Activated T-cell treated with anti-CD3 and anti-CD28 coated beads, Interleukin-2, amount 50 U/mL, for 4 hours (primary cell): ENCODE results near the gene CYREN. TPM values are rescaled to one million over a fixed set of nuclear protein-coding genes. Genes with fewer than 3 reads are reported as not detected.

Source experiments
- ATAC-seq, 2 donors: fragments of 200-7000 bp; cut with Tn5 transposase; one replicate each; pipeline ENCODE4 v1.10.0; 2021
- DNase-seq: peaks from one replicate; pipeline ENCODE4 v3.0.0-alpha.2; 2020
- H3K27me3 Mint-ChIP-seq: one replicate; pipeline ENCODE4 v1.8.0; 2021; ENCODE audit warnings: low read depth, mixed read lengths
- H3K36me3 Mint-ChIP-seq: one replicate; pipeline ENCODE4 v1.8.0; 2022; ENCODE audit warnings: mixed read lengths; ENCODE audit not compliant: insufficient read depth
- H3K4me1 Mint-ChIP-seq: one replicate; pipeline ENCODE4 v1.8.0; 2021; ENCODE audit warnings: low read depth, mixed read lengths
- H3K4me3 Mint-ChIP-seq: one replicate; pipeline ENCODE4 v1.8.0; 2021; ENCODE audit warnings: mild to moderate bottlenecking, moderate library complexity, mixed read lengths
- H3K9me3 Mint-ChIP-seq: one replicate; pipeline ENCODE4 v1.8.0; 2021; ENCODE audit warnings: mixed read lengths
- total RNA-seq, 3 donors: library from RNA; stranded (reverse); gene quantifications; one replicate each; pipeline ENCODE4 v1.2.1, GENCODE V29; 2021

The CYREN gene
- total RNA-seq, 3 donors from 2014 or later: 58.7 to 59.4 (median 59.3) TPM

- no peak overlapping the region for H3K4me3 Mint-ChIP-seq
- ATAC-seq (no peak), DNase-seq (no peak)
- peaks cover 55% of the 10 kb centered on the region for H3K4me1 Mint-ChIP-seq
- H3K27me3 Mint-ChIP-seq: no peaks in the 10 kb centered on the region
- H3K9me3 Mint-ChIP-seq: peaks cover 8% of the 10 kb centered on the region
- H3K36me3 Mint-ChIP-seq: peaks cover 54% of the 10 kb centered on the region
Measured at GRCh38 chr7:135164357-135165061, 6.0 kb downstream of the CYREN start.

DNA sequence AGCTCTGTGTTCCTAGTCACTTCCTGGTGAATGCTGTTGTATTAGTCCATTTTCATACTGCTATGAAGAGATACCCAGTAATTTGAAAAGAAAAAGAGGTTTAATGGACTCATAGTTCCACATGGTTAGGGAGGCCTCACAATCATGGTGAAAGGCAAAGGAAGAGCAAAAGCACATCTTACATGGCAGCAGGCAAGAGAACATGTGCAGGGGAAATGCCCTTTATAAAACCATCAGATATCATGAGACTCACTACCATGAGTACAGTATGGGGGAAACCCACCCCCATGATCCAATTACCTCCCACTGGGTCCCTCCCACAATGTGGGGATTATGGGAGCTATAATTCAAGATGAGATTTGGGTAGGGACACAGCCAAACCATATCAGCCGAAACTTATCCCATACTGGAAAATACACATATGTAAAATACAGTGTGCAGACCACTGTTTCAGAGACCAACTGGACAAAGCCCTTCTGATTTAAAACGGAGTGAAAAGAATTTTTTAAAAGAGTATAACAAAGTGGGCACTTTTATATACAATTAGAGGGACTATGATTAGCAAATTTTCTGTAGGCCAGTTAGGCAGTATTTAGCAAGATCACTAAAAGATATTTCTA lies 8.0 kb downstream of the CYREN start:
- no peak for DNase-seq
- H3K4me3 Mint-ChIP-seq: no peak overlapping the region
- peaks cover 64% of the 10 kb centered on the region for H3K36me3 Mint-ChIP-seq
- H3K9me3 Mint-ChIP-seq: peaks cover 11% of the 10 kb centered on the region
- no peak for ATAC-seq
- peaks cover 51% of the 10 kb centered on the region for H3K4me1 Mint-ChIP-seq
- H3K27me3 Mint-ChIP-seq: no peaks in the 10 kb centered on the region

- Mint-ChIP-seq H3K4me3 (no peak overlapping the region), H3K36me3 (peaks cover 66% of the 10 kb centered on the region), H3K9me3 (peaks cover 11% of the 10 kb centered on the region), H3K27me3 (no peaks in the 10 kb centered on the region), H3K4me1 (peaks cover 53% of the 10 kb centered on the region)
- DNase-seq (no peak), ATAC-seq (no peak)
Measured at GRCh38 chr7:135161669-135162068, 8.8 kb downstream of the CYREN start.

DNA sequence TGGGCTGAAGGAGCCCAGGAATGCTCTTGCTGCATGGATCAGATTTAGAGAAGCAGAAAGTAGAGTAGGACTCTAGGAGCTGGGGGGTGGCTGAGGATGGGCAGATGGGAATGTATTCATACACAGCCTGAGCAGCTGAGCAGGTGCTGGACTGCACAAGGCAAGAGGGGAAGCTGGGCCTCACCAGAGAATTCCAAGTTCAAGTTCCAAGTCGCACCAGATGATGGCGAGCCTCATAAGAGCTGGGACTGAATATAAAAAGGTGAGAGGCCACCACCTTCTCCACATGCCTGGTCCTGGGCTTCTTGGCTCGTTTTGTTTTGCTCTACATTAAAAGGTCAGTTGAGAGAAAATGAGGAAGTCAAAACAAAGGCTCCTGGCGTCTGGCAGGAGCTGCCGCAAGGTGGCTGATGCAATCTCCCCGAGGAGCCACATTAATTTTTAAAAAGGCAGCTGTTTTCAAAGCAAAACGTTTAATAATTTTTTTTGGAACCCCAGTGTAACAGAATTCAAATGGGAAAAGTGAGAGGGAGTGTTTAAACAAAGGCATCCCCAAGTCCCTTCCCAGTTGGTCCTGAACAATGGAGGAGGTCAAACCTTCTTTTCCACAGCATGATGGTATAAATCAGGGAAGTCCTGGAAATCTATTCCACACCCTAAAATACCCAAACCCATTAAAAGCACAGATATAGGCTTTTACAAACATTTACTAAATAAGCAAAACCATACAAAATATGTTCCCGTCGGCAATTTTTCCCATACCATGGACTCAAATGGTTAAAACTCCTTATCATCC lies 9.5 kb downstream of the CYREN start:
- DNase-seq (no peak), ATAC-seq (no peak)
- peaks cover 72% of the 10 kb centered on the region for H3K36me3 Mint-ChIP-seq
- peaks cover 15% of the 10 kb centered on the region for H3K9me3 Mint-ChIP-seq
- peaks cover 53% of the 10 kb centered on the region for H3K4me1 Mint-ChIP-seq
- no peak overlapping the region for H3K4me3 Mint-ChIP-seq
- H3K27me3 Mint-ChIP-seq: no peaks in the 10 kb centered on the region

DNA sequence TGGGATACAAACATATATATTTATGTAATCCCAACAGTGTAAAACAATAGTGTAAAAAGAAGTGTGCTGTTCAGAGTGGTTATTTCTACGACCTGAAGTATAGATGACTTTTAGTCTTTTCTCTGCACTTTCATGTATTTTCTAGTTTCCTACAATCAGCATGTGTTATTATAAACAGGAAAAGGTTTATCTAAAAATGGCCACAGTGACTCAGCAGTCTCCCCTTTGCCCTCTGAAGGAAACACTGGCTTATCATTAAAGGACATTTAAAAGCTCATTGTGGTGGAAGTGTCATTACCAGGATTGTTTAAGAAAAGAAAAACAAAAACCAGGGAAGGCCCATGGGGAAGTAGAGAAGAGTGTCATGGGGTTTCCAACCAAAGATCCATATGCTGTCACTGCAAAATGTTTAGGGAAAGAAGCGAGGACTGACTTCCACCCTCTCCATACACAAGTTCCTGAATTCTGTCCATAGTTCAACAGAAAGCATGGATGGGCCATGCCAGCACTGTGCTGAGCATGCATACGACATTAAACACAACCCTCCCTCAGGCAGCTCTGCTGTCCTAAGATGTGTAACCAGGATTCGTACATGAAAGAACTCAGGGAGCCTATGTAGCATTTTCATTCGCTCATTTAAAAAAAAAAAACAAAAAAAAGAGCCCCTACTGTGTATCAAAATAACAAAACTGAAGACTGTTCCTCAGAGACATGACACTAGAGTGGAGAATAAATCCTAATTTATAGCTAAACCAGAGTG lies 10.2 kb downstream of the CYREN start:
- DNase-seq: no peak
- Mint-ChIP-seq H3K36me3 (peaks cover 76% of the 10 kb centered on the region), H3K4me1 (peaks cover 53% of the 10 kb centered on the region), H3K4me3 (no peak overlapping the region), H3K27me3 (no peaks in the 10 kb centered on the region), H3K9me3 (peaks cover 21% of the 10 kb centered on the region)
- ATAC-seq: peak in 1 of 2 donors; percentile 23

GRCh38 chr7:135159359-135160085 lies 11.0 kb downstream of the CYREN start:
- no peak for DNase-seq
- Mint-ChIP-seq H3K27me3 (no peaks in the 10 kb centered on the region), H3K4me3 (peak overlapping the region; percentile 12), H3K9me3 (peaks cover 28% of the 10 kb centered on the region), H3K4me1 (peaks cover 60% of the 10 kb centered on the region), H3K36me3 (peaks cover 79% of the 10 kb centered on the region)
- peak; percentile 49 to 55 for ATAC-seq

GRCh38 chr7:135158874-135159273 lies 11.6 kb downstream of the CYREN start:
- Mint-ChIP-seq H3K4me1 (peaks cover 64% of the 10 kb centered on the region), H3K27me3 (no peaks in the 10 kb centered on the region), H3K9me3 (peaks cover 35% of the 10 kb centered on the region), H3K36me3 (peaks cover 80% of the 10 kb centered on the region), H3K4me3 (no peak overlapping the region)
- no peak for DNase-seq
- no peak for ATAC-seq

GRCh38 chr7:135158141-135158655 lies 12.3 kb downstream of the CYREN start:
- Mint-ChIP-seq H3K4me1 (peaks cover 66% of the 10 kb centered on the region), H3K36me3 (peaks cover 85% of the 10 kb centered on the region), H3K4me3 (no peak overlapping the region), H3K27me3 (no peaks in the 10 kb centered on the region), H3K9me3 (peaks cover 39% of the 10 kb centered on the region)
- ATAC-seq (no peak), DNase-seq (no peak)

GRCh38 chr7:135156290-135156689 lies 14.2 kb downstream of the CYREN start:
- H3K4me3 Mint-ChIP-seq: no peak overlapping the region
- peaks cover 74% of the 10 kb centered on the region for H3K4me1 Mint-ChIP-seq
- DNase-seq (no peak), ATAC-seq (no peak)
- peaks cover 82% of the 10 kb centered on the region for H3K36me3 Mint-ChIP-seq
- H3K9me3 Mint-ChIP-seq: peaks cover 39% of the 10 kb centered on the region
- H3K27me3 Mint-ChIP-seq: no peaks in the 10 kb centered on the region

- Mint-ChIP-seq H3K36me3 (peaks cover 73% of the 10 kb centered on the region), H3K9me3 (peaks cover 36% of the 10 kb centered on the region), H3K4me3 (no peak overlapping the region), H3K27me3 (no peaks in the 10 kb centered on the region), H3K4me1 (peaks cover 74% of the 10 kb centered on the region)
- ATAC-seq: no peak
- no peak for DNase-seq
Measured at GRCh38 chr7:135154734-135155133, 15.8 kb downstream of the CYREN start.

- Mint-ChIP-seq H3K9me3 (peaks cover 33% of the 10 kb centered on the region), H3K4me1 (peaks cover 75% of the 10 kb centered on the region), H3K4me3 (no peak overlapping the region), H3K36me3 (peaks cover 58% of the 10 kb centered on the region), H3K27me3 (no peaks in the 10 kb centered on the region)
- ATAC-seq (no peak), DNase-seq (no peak)
Measured at GRCh38 chr7:135152442-135152841, 18.1 kb downstream of the CYREN start.

- DNase-seq (no peak), ATAC-seq (no peak)
- Mint-ChIP-seq H3K27me3 (no peaks in the 10 kb centered on the region), H3K4me1 (peaks cover 75% of the 10 kb centered on the region), H3K4me3 (peak overlapping the region; percentile 17), H3K36me3 (peaks cover 49% of the 10 kb centered on the region), H3K9me3 (peaks cover 33% of the 10 kb centered on the region)
Measured at GRCh38 chr7:135151533-135151932, 19.0 kb downstream of the CYREN start.

DNA sequence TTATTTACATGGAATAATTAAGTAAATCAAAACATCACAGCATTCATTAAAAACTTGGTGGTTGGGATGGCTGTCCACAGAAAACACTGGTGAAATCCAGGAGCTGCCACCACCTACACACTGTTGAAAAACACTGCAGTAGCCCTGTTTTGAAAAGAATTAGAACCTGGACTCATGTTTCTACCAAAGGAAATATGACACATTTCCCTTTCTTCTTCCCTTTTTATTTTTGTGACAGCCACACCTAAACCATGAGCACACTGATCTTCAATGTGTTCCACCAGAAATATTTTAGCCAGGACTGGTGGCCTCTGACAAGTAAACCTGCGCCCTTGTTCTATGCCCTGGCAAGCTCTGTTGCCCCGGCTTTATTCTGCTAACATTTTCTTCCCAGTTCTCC lies 19.4 kb downstream of the CYREN start:
- Mint-ChIP-seq H3K36me3 (peaks cover 45% of the 10 kb centered on the region), H3K4me3 (peak overlapping the region; percentile 17), H3K4me1 (peaks cover 79% of the 10 kb centered on the region), H3K9me3 (peaks cover 29% of the 10 kb centered on the region), H3K27me3 (no peaks in the 10 kb centered on the region)
- DNase-seq: no peak
- no peak for ATAC-seq
